GM04504 (cell line): ENCODE data around the gene RNASE4.

Source experiments
- DNase-seq: peaks from one replicate; pipeline ENCODE4 v3.0.0-alpha.2; 2012; ENCODE audit warnings: low read depth

RNASE4 gene

GRCh38 chr14:20675669-20676068 lies 8.7 kb upstream of the RNASE4 start:
- no peak for DNase-seq

GRCh38 chr14:20676072-20676471 lies 8.3 kb upstream of the RNASE4 start:
- no peak for DNase-seq

DNA sequence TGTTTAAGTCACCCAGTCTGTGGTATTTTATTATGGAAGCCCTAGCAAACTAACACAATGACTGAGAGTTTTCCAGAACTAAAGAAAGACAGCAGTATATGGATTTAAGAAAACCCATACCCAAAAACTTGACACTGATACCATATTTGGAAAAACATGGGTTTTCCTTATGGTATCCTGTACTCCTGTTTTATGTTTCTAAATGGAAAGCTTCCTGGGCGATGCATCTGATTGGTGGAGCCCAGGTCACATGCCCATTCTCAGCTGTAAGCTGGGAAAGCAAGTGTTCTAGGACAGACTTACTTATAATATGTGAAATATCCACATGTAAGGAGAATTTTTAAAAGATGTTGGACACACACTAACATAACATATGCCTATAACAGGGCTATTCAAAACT lies 4.5 kb upstream of the RNASE4 start:
- DNase-seq: no peak

DNA sequence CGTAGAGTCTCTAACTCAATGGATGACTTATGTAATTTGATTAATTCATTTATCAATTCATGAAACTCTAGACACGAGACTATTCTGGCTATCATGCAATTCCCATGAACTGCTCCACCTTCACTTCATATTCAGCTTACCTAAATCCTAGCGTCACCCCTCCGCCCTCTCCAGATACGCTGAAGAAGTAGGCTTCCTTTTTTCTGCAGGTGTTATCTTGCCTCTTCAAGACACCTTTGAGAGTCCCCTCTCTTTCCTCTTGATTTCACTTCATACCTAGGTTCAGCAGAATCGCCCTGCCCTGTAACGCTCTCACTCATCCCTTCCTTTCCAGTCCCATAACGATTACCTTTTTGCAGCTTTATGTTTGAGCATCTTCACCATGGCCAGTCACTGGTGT lies 4.0 kb upstream of the RNASE4 start:
- no peak for DNase-seq

DNA sequence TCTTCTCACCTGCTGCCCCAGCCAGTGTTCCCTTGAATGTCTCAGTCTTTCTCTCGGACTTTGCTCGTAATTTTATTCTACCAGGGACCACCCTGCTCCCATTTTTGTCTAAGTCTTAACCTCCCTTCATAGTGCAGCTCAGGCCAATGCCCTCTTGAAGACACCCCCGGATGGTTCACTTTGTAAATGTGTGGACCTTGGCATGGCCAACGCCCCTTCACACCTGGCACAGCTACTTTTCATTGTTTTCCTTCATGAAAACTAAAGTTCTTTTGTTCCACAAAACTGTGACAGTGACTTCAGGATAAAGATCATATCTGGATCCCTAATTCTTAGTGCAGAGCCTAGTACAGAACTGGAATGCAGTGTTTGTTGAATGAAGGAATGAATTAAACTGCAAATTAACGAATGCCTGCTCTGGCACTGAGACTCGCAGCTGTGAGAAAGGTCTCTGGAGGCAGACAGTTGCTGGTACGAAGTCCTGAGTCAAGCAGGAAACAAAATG lies 3.5 kb upstream of the RNASE4 start:
- no peak for DNase-seq

DNA sequence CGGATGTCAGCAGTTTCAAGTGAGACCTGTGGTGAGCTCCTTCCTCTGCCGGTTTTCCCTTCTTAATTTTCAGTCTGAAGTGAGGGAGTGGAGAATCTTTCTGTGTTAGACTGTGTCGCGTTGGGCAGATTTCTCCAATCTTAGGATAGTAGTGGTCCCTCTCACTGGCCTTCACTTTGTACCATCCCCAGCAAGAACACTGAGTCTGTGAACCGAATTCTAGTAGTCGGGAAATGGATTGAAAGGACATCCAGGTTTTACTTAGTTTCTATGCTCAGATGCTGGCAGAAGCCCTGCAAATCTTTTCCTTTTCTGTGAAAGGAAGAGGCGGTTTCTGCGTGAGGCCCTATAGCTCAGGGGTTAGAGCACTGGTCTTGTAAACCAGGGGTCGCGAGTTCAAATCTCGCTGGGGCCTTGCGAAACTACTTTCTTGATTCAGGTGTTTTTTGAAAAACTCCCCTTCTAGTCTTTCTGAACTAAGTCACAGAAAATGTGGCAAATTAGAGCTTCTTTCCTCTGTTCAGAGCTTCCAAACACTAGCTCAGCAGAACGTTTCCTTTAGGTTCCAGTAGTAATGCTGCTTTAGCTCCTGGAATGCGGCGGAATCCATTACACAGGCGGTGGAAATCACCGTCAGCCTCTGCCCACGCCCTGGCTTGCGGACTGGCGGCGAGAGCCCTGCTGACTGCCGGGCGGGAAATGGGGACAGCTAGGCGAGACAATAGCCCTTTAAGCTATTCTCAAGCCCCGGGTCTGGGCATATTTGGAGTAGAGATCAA lies 2.8 kb upstream of the RNASE4 start:
- DNase-seq: peak; percentile 68

GRCh38 chr14:20682127-20682434 lies 2.3 kb upstream of the RNASE4 start:
- no peak for DNase-seq

DNA sequence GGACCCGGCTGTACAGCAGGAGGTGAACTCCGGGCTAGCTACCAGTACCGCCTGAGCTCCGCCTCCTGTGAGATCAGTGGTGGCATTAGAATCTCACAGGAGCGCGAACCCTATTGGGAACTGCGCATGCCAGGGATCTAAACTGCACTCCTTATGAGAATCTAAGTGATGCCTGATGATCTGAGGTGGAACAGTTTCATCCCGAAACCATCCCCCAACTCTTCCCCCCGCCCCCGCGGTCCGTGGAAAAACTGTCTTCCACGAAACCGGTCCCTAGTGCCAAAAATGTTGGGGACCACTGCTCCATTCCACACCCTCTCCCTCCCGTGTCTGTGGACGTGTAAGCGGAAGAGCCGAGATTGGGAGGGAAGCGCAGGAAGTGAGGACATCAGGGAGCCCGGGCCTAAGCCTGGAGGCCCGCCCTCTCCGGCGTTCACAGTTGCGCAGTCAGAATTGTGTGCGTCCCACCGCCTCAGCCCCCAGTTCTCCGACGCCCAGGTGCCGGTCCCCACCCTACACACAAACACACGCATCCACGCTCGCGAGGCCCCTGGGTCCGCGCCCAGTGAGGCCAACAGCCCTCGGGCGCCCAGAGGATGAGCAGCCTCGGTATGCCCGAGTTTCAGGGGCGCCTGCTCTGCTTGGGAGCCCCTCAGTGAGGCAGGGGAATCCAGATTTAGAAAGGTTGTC lies 1.8 kb upstream of the RNASE4 start:
- peak; percentile 90 for DNase-seq

GRCh38 chr14:20683125-20683890 lies 1.1 kb upstream of the RNASE4 start:
- peak; percentile 79 for DNase-seq

- peak; percentile 21 for DNase-seq
Measured at GRCh38 chr14:20684662-20685456, 499 bp downstream of the RNASE4 start.

GRCh38 chr14:20686386-20687143 lies 2.2 kb downstream of the RNASE4 start:
- DNase-seq: no peak

GRCh38 chr14:20687362-20688166 lies 3.2 kb downstream of the RNASE4 start:
- DNase-seq: no peak

GRCh38 chr14:20688167-20688839 lies 3.9 kb downstream of the RNASE4 start, which contains the start of gene ANG:
Gene ANG (plus strand): TSS chr14:20688764. CDS start chr14:20693565, 4,801 bp downstream.
- DNase-seq: no peak

- DNase-seq: peak; percentile 35
Measured at GRCh38 chr14:20690848-20691640, 6.7 kb downstream of the RNASE4 start.

- DNase-seq: no peak
Measured at GRCh38 chr14:20692116-20692751, 7.9 kb downstream of the RNASE4 start.

- no peak for DNase-seq
Measured at GRCh38 chr14:20696764-20697163, 12.4 kb downstream of the RNASE4 start.

DNA sequence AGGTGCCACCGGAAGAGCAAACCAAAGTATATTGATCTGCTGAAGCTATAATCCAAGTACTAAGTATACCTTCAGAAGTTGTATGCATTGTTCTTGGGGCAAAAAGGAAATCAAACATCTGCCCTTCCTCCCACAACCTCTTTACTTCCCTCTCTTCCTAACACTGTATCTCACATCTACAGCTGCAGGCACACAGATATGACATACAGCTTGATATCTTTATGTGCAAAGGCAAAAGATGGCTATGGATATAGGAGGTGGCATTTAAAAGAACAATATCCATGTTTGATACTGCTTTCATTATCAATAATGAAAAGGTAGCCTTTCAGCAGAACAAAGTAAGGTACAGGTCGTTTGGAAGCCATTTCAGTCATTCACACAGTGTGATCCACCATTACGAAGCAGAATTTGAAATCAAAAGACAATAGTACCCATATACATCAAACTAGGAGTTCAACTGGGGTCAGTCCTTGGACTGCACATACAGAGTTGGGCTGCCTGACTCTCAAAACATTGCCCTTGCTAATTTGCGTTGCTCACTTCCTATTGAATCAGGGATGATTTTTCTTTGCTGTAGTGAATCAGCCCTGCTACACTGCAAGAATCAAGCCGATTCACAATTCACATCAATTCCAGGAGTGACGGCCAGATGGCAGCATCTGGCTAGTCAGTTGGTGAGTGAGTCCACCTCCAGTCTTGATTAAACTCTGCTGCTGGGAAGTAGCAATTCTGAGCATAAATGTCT lies 13.1 kb downstream of the RNASE4 start:
- peak; percentile 37 for DNase-seq

DNA sequence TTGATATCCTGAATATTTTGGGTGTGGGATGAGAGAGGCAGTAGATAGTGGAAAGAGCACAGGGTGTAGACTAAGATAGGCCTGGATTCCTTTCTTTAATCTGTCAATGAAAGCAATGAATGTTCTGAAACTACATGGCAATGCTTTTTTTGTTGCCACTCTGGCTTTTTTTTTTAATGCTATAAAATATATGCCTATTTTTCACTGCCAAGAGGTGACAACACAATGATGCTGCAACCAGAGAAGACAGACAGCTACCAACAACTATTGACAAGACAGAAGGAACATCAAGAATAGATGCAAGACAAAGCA lies 13.6 kb downstream of the RNASE4 start:
- DNase-seq: no peak
